K562 (cell line): Measurements from ENCODE around the gene THOC5. TPM values are rescaled to one million over a fixed set of nuclear protein-coding genes. Genes with fewer than 3 reads are reported as not detected.

ENCODE experiments used
- ATAC-seq: fragments of 200-7000 bp; cut with Tn5 transposase; 3 replicates; pipeline ENCODE4 v1.9.1; 2020; ENCODE audit warnings: moderate library complexity
- BruUV-seq: library from RNA; stranded (reverse); fragments of 400-500 nt; replicated peaks from 2 replicates; lab custom pipeline; 2021; lab: Mats Ljungman, UMichigan
- CTCF ChIA-PET: fragments of 300-600 bp; formaldehyde crosslinking; extraction: SDS; loops from one replicate; lab custom pipeline; 2021; ENCODE audit warnings: low intra/inter-chr PET ratio; lab: Yijun Ruan, JAX
- POLR2A ChIA-PET: fragments of 300-600, 350-650 bp; sonication (Branson Sonifier 250); formaldehyde crosslinking; extraction: SDS; loops from one replicate; lab custom pipeline; 2021; ENCODE audit warnings: antibody characterized with exemption, inconsistent platforms; lab: Yijun Ruan, JAX
- DNase-seq, 4 experiments: peaks; one replicate each; pipeline versions ENCODE4 v3.0.0 to v3.0.0-alpha.2; 2011 to 2018; ENCODE audit warnings: low spot score in 3 of 4, mixed read lengths in 3 of 4; ENCODE audit errors: extremely low read depth in 1 of 4
- FAIRE-seq: peaks from 2 replicates; lab custom pipeline; 2011; peaks lifted over from hg19 to GRCh38; lab: Jason Lieb, UNC
- H2AFZ ChIP-seq: 2 replicates; pipeline ENCODE4 v1.6.0; 2011; ENCODE audit warnings: low read depth, low read length, control low read depth, inconsistent platforms
- H3K27ac ChIP-seq: fragments of 200-600 bp; 3 replicates; pipeline ENCODE4 v1.8.0; 2011; ENCODE audit warnings: low read depth, mild to moderate bottlenecking, control low read depth, inconsistent platforms, low read length, moderate library complexity, mixed read lengths; ENCODE audit errors: extremely low read depth
- H3K27me3 ChIP-seq, 2 experiments: fragments of 300-600 bp in 1 of 2; 2 replicates in 1 of 2; 3 replicates in 1 of 2; pipeline versions ENCODE4 v1.6.0 to v1.8.0; 2011; ENCODE audit warnings: inconsistent platforms in 2 of 2, low read length in 2 of 2, mild to moderate bottlenecking in 1 of 2, mixed read lengths in 1 of 2, moderate library complexity in 1 of 2; ENCODE audit not compliant: control insufficient read depth in 2 of 2, insufficient read depth in 2 of 2
- H3K36me3 ChIP-seq: fragments of 300-600 bp; 3 replicates; pipeline ENCODE4 v1.8.0; 2011; ENCODE audit warnings: mild to moderate bottlenecking, low read length, inconsistent platforms; ENCODE audit not compliant: control insufficient read depth, insufficient read depth
- H3K4me1 ChIP-seq, 2 experiments: fragments of 200-600 bp in 1 of 2; replicated peaks in 1 of 2; 2 replicates in 1 of 2; 3 replicates in 1 of 2; pipeline versions ENCODE4 v1.5.1 to v1.8.0; 2011; ENCODE audit warnings: inconsistent platforms in 2 of 2, low read length in 2 of 2, mild to moderate bottlenecking in 1 of 2, mixed read lengths in 1 of 2, moderate library complexity in 1 of 2; ENCODE audit not compliant: control insufficient read depth in 2 of 2, insufficient read depth in 2 of 2
- H3K4me2 ChIP-seq: 2 replicates; pipeline ENCODE4 v1.6.1; 2011; ENCODE audit warnings: low read length, control low read depth, inconsistent platforms, mixed read lengths; ENCODE audit not compliant: insufficient read depth
- H3K4me3 ChIP-seq: fragments of 200-600 bp; sonication (generic), shearing (Covaris generic); 2 replicates; pipeline ENCODE4 v1.5.1; 2016; ENCODE audit warnings: control low read depth, inconsistent platforms
- H3K79me2 ChIP-seq: fragments of 200-600 bp; 3 replicates; pipeline ENCODE4 v1.8.0; 2011; ENCODE audit warnings: low read length, inconsistent platforms; ENCODE audit not compliant: control insufficient read depth, insufficient read depth
- H3K9ac ChIP-seq, 2 experiments: 2 replicates each; pipeline versions ENCODE4 v1.6.0 to v1.6.1; 2011; ENCODE audit warnings: low read depth in 2 of 2, low read length in 2 of 2, control low read depth in 1 of 2, inconsistent platforms in 1 of 2, mild to moderate bottlenecking in 1 of 2, mixed read lengths in 1 of 2; ENCODE audit not compliant: insufficient read depth in 1 of 2
- H3K9me1 ChIP-seq: one replicate; pipeline ENCODE4 v1.6.0; 2011; ENCODE audit warnings: inconsistent platforms, mild to moderate bottlenecking, low read length, moderate library complexity; ENCODE audit not compliant: control insufficient read depth, insufficient read depth
- H3K9me3 ChIP-seq: replicated peaks from 2 replicates; pipeline ENCODE4 v1.5.1; 2011; ENCODE audit warnings: low read depth, low read length, inconsistent platforms; ENCODE audit not compliant: control insufficient read depth, insufficient read depth
- H4K20me1 ChIP-seq: replicated peaks from 2 replicates; pipeline ENCODE4 v1.6.1; 2011; ENCODE audit warnings: low read length, inconsistent platforms, mixed read lengths; ENCODE audit not compliant: control insufficient read depth, insufficient read depth
- ADNP ChIP-seq: fragments of 200-800 bp; sonication (Bioruptor generic); IDR thresholded peaks from 2 replicates; pipeline ENCODE4 v1.6.1; 2016; ENCODE audit warnings: missing genetic modification characterization, missing compliant biosample characterization
- BCOR ChIP-seq: fragments of 450-650 bp; IDR thresholded peaks from 2 replicates; pipeline ENCODE4 v1.6.1; 2016
- CREM ChIP-seq: IDR thresholded peaks from 2 replicates; pipeline ENCODE4 v1.6.1; 2014; ENCODE audit warnings: antibody characterized with exemption, low read depth
- MAFG ChIP-seq: fragments of 450-650 bp; conservative IDR thresholded peaks from 2 replicates; pipeline ENCODE4 v1.6.1; 2016; ENCODE audit warnings: missing genetic modification characterization, missing compliant biosample characterization
- PHF20 ChIP-seq: fragments of 450-650 bp; IDR thresholded peaks from 2 replicates; pipeline ENCODE4 v1.6.1; 2018; ENCODE audit not compliant: partially characterized antibody
- PHTF2 ChIP-seq: fragments of 250-450 bp; sonication (Bioruptor Pico); IDR thresholded peaks from 2 replicates; pipeline ENCODE4 v1.5.0; 2021; ENCODE audit warnings: mild to moderate bottlenecking
- SRSF3 ChIP-seq: fragments of 200-400 bp; formaldehyde crosslinking; IDR thresholded peaks from 2 replicates; pipeline ENCODE4 v1.6.1; 2016; ENCODE audit warnings: mild to moderate bottlenecking, low read length, moderate library complexity; ENCODE audit not compliant: insufficient read depth
- STAT5B ChIP-seq: fragments of 250-450 bp; sonication (Bioruptor Pico); IDR thresholded peaks from 2 replicates; pipeline ENCODE4 v1.8.0; 2021; ENCODE audit warnings: mild to moderate bottlenecking, inconsistent platforms
- TCF7L2 ChIP-seq: fragments of 150-350 bp; IDR thresholded peaks from 2 replicates; pipeline ENCODE4 v1.6.1; 2016; ENCODE audit warnings: low read depth, mild to moderate bottlenecking, low read length, moderate library complexity
- ZBTB9 ChIP-seq: fragments of 450-650 bp; formaldehyde crosslinking; IDR thresholded peaks from 2 replicates; pipeline ENCODE4 v1.4.0; 2020; ENCODE audit warnings: mild to moderate bottlenecking, moderate library complexity
- ZNF407 ChIP-seq: fragments of 450-650 bp; IDR thresholded peaks from 2 replicates; pipeline ENCODE4 v1.6.1; 2016; ENCODE audit warnings: low read depth
- ZNF77 ChIP-seq: fragments of 250-450 bp; sonication (Bioruptor Pico); IDR thresholded peaks from 2 replicates; pipeline ENCODE4 v1.5.0; 2020
- WGBS: fragments of 100-300 bp; shearing (Covaris generic); methylation state at CpG from one replicate; pipeline ENCODE4 v1.1.6; 2016; ENCODE audit warnings: low coverage, mixed read lengths; ENCODE audit not compliant: insufficient coverage; ENCODE audit errors: missing lambda C conversion rate; 5-methylcytosine and 5-hydroxymethylcytosine counted together
- in situ Hi-C: fragments of 300-500 bp; cut with MboI; formaldehyde crosslinking; loops from 4 replicates; pipeline ENCODE4 v1.15.0; 2018; ENCODE audit warnings: inconsistent platforms, mixed read lengths
- intact Hi-C: fragments of 100-400 bp; cut with micrococcal nuclease; formaldehyde crosslinking; loops from 2 replicates; pipeline ENCODE4 v1.14.2; 2022
- polyA plus RNA-seq, 8 experiments: library from polyadenylated mRNA; depleted of rRNA in 4 of 8; stranded (reverse) in 5 of 8; unstranded in 3 of 8; fragments of >200 nt; fragmentation: Nextera tagmentation in 2 of 8; fragmentation: Illumina TruSeq in 1 of 8; extraction: Ambion mirVana in 2 of 8; extraction: Trizol in 1 of 8; gene quantifications; 2 replicates each; pipeline versions ENCODE4 v1.2.1 to v1.2.3, GENCODE V29; 2011 to 2014; ENCODE audit warnings: inconsistent platforms in 1 of 8, missing spikeins in 1 of 8
- total RNA-seq, 7 experiments: library from RNA; depleted of rRNA in 6 of 7; stranded (reverse); fragments of >200 nt in 6 of 7; fragmentation: Illumina TruSeq in 2 of 7; extraction: Trizol in 2 of 7; gene quantifications; 2 replicates each; pipeline versions ENCODE4 v1.2.1 to v1.2.3, GENCODE V29; 2011 to 2021; ENCODE audit warnings: low replicate concordance in 1 of 7
- TF ChIP-seq, protein P1 (sequence below): sonication (generic); formaldehyde crosslinking; IDR thresholded peaks from 2 replicates; pipeline ENCODE4 v1.8.1; 2023; ENCODE audit warnings: mild to moderate bottlenecking, missing genetic modification reagents

Gene THOC5
- total and polyA plus RNA-seq, 9 of the 15 experiments (the other 6 are each of a cell fraction or from before 2014, with no cell fraction given), result 45.3 to 96.5 (median 51.4) TPM

- BruUV-seq, result no TSS peak
- ChIA-PET POLR2A (interaction anchor here (0.6 kb wide), 1 partner anchor 10 kb away, joined by 3 read pairs; no protein-coding TSS in a partner anchor), CTCF (no interaction called here)
- H3K4me1 ChIP-seq, result peaks cover 0 to 8% of the 10 kb centered on the region in 2 experiments; a peak in 2 of 5 replicates
- DNase-seq (no peak), FAIRE-seq (no peak), ATAC-seq (no peak)
- intact Hi-C loops, result no loop called here
- peaks cover 3% of the 10 kb centered on the region; the same call in 1 of the 3 replicates for H3K36me3 ChIP-seq
- H4K20me1 ChIP-seq, result no peaks in the 10 kb centered on the region
- H2AFZ ChIP-seq, result no peak overlapping the region
- H3K4me2 ChIP-seq, result no peak overlapping the region
- no peak overlapping the region for H3K9ac ChIP-seq
- H3K9me1 ChIP-seq, result no peaks in the 10 kb centered on the region
- no peak overlapping the region for H3K27ac ChIP-seq
- H3K27me3 ChIP-seq, result no peaks in the 10 kb centered on the region
- no peak overlapping the region for H3K4me3 ChIP-seq
- in situ Hi-C loops, result no loop called here
- no peaks in the 10 kb centered on the region for H3K79me2 ChIP-seq
- 66% methylated on average over 4 of the region's 7 CpGs for WGBS
- no peaks in the 10 kb centered on the region for H3K9me3 ChIP-seq
- TF ChIP-seq ZNF407, result no peak
- TF ChIP-seq CREM, result no peak
- no peak for TF ChIP-seq SRSF3
- TF ChIP-seq, protein P1, sequence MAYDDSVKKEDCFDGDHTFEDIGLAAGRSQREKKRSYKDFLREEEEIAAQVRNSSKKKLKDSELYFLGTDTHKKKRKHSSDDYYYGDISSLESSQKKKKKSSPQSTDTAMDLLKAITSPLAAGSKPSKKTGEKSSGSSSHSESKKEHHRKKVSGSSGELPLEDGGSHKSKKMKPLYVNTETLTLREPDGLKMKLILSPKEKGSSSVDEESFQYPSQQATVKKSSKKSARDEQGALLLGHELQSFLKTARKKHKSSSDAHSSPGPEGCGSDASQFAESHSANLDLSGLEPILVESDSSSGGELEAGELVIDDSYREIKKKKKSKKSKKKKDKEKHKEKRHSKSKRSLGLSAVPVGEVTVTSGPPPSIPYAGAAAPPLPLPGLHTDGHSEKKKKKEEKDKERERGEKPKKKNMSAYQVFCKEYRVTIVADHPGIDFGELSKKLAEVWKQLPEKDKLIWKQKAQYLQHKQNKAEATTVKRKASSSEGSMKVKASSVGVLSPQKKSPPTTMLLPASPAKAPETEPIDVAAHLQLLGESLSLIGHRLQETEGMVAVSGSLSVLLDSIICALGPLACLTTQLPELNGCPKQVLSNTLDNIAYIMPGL (CRISPR knock-in tag), result no peak
- no peak for TF ChIP-seq PHF20
- peak; percentile 67 for TF ChIP-seq BCOR
- no peak for TF ChIP-seq TCF7L2
- TF ChIP-seq MAFG, result no peak
- no peak for TF ChIP-seq PHTF2 (CRISPR knock-in tag)
- no peak for TF ChIP-seq ZNF77
- TF ChIP-seq STAT5B (CRISPR knock-in tag), result no peak
- peak; percentile 47; the same call in 1 of the 2 replicates for TF ChIP-seq ADNP (tag)
- TF ChIP-seq ZBTB9 (CRISPR knock-in tag), result no peak
Measured at GRCh38 chr22:29464581-29464980, 89.0 kb downstream of the THOC5 start.
